Measurements from ENCODE around the gene ERC2.

The ERC2 gene

GRCh38 chr3:56233742-56234141 is 234.5 kb downstream of the ERC2 start:
- H3K4me3 ChIP-seq (ENCODE audit: low read depth, low read length) = no peak overlapping the region
- TF ChIP-seq, protein P1, sequence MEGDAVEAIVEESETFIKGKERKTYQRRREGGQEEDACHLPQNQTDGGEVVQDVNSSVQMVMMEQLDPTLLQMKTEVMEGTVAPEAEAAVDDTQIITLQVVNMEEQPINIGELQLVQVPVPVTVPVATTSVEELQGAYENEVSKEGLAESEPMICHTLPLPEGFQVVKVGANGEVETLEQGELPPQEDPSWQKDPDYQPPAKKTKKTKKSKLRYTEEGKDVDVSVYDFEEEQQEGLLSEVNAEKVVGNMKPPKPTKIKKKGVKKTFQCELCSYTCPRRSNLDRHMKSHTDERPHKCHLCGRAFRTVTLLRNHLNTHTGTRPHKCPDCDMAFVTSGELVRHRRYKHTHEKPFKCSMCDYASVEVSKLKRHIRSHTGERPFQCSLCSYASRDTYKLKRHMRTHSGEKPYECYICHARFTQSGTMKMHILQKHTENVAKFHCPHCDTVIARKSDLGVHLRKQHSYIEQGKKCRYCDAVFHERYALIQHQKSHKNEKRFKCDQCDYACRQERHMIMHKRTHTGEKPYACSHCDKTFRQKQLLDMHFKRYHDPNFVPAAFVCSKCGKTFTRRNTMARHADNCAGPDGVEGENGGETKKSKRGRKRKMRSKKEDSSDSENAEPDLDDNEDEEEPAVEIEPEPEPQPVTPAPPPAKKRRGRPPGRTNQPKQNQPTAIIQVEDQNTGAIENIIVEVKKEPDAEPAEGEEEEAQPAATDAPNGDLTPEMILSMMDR (IDR thresholded peaks at IDR 0.05; ENCODE audit: low read depth, low read length) = no peak
- TF ChIP-seq POLR2A (IDR thresholded peaks at IDR 0.05; ENCODE audit: extremely low read depth, insufficient read length) (no peak), MYC (IDR thresholded peaks at IDR 0.05; ENCODE audit: low read depth, low read length) (no peak), MAX (IDR thresholded peaks at IDR 0.05; ENCODE audit: low read depth, low read length) (no peak)
- no peak for DNase-seq (ENCODE audit: low read depth)

GRCh38 chr3:56229311-56229710 is 239.0 kb downstream of the ERC2 start:
- H3K4me3 ChIP-seq (ENCODE audit: low read depth, low read length) = no peak overlapping the region
- TF ChIP-seq MAX (IDR thresholded peaks at IDR 0.05; ENCODE audit: low read depth, low read length) = no peak
- TF ChIP-seq, protein P1 (IDR thresholded peaks at IDR 0.05; ENCODE audit: low read depth, low read length) = no peak
- TF ChIP-seq POLR2A (IDR thresholded peaks at IDR 0.05; ENCODE audit: extremely low read depth, insufficient read length) = no peak
- TF ChIP-seq MYC (IDR thresholded peaks at IDR 0.05; ENCODE audit: low read depth, low read length) = no peak

DNA sequence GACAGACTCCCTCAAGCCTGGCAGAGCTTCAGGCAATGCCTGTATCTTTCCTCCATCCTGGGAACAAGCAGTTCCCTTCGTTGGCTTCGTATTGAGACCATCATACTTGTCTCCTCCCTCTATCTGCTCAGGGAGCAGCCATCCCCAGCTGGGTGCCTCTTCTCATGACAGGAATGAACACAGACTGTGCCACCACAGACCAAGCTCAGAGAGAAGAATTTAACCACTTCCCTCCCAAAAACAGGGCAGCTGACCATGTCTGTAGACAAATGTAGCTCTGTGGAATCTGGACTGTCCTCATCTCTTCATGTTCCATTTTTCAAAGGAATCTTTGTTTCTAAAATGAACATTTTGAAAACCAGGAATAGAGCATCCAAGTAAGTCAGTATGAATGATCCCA is 245.4 kb downstream of the ERC2 start:
- TF ChIP-seq MAX (IDR thresholded peaks at IDR 0.05; ENCODE audit: low read depth, low read length) (no peak), POLR2A (IDR thresholded peaks at IDR 0.05; ENCODE audit: extremely low read depth, insufficient read length) (no peak), MYC (IDR thresholded peaks at IDR 0.05; ENCODE audit: low read depth, low read length) (no peak)
- TF ChIP-seq, protein P1 (IDR thresholded peaks at IDR 0.05; ENCODE audit: low read depth, low read length) = no peak
- DNase-seq (ENCODE audit: low read depth) = no peak
- no peak overlapping the region for H3K4me3 ChIP-seq (ENCODE audit: low read depth, low read length)

More at GRCh38 chr3:56229311-56229710, 239.0 kb downstream of the ERC2 start:
- DNase-seq (ENCODE audit: low read depth) = no peak

GRCh38 chr3:56219894-56220805 is 248.1 kb downstream of the ERC2 start:
- no peak overlapping the region for H3K4me3 ChIP-seq (ENCODE audit: low read depth, low read length)
- no peak for DNase-seq (ENCODE audit: low read depth)
- TF ChIP-seq MYC (IDR thresholded peaks at IDR 0.05; ENCODE audit: low read depth, low read length) = no peak
- TF ChIP-seq MAX (IDR thresholded peaks at IDR 0.05; ENCODE audit: low read depth, low read length) = no peak
- TF ChIP-seq, protein P1 (IDR thresholded peaks at IDR 0.05; ENCODE audit: low read depth, low read length) = no peak
- no peak for TF ChIP-seq POLR2A (IDR thresholded peaks at IDR 0.05; ENCODE audit: extremely low read depth, insufficient read length)

DNA sequence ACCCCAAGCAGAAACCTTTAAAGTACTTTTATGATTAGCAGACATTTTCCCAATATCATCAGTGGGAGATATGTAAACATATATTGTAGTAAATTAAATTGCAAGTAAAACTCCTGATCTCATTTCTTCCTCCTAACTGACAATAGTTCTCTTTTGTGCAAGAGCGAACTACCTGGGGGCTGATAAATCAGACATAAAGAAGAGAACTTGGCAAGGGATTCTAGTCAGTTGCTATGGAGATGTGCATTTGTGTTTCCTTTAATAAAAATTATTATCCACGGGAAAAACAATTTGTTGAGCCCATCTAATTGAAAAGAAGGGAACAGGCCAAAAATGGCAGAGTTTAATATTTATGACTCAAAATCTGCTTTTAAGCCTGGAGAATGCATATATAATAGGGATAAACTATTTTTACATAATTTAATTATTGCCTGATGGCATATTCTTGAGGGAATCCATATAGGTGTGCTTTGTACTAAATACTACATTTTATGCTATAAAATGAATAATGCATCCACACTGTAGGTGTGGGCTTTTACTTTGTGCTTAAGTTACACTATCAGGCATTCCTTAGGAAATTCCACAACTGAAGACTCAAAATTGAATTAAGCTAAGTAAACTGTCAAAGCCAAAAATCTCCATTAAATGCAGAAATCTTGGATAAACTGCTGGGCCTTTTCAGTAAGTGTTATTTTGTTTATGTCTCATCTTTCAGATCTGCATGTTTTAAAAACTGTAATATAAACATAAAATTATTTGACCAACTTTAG is 258.1 kb downstream of the ERC2 start:
- DNase-seq (ENCODE audit: low read depth) = no peak
- H3K4me3 ChIP-seq (ENCODE audit: low read depth, low read length) = no peak overlapping the region
- TF ChIP-seq MAX (IDR thresholded peaks at IDR 0.05; ENCODE audit: low read depth, low read length) (no peak), POLR2A (IDR thresholded peaks at IDR 0.05; ENCODE audit: extremely low read depth, insufficient read length) (no peak), MYC (IDR thresholded peaks at IDR 0.05; ENCODE audit: low read depth, low read length) (no peak)
- TF ChIP-seq, protein P1 (IDR thresholded peaks at IDR 0.05; ENCODE audit: low read depth, low read length) = no peak

All from NB4 (cell line).